Spleen (tissue), 7 donors: Measurements from ENCODE around the gene NTSR1.

Source experiments
- POLR2A ChIP-seq, 3 donors: fragments of 450-650 bp; IDR thresholded peaks; one replicate each; pipeline ENCODE4 v1.5.1; 2017; ENCODE audit warnings: antibody characterized with exemption in 3 of 3, mild to moderate bottlenecking in 1 of 3
- POLR2AphosphoS5 ChIP-seq, 3 donors: sonication (generic); formaldehyde crosslinking; IDR thresholded peaks; one replicate each; pipeline ENCODE4 v1.5.1; 2017; ENCODE audit warnings: antibody characterized with exemption in 3 of 3
- TF ChIP-seq, protein P1 (sequence below), 11 experiments: fragments of 200-600 bp in 7 of 11; fragments of 450-650 bp in 4 of 11; sonication (generic) in 4 of 11; IDR thresholded peaks in 8 of 11; conservative IDR thresholded peaks in 3 of 11; 1 replicate in 7 of 11; 2 replicates in 4 of 11; pipeline versions ENCODE4 v1.4.0 to v1.8.0; 2016 to 2021; ENCODE audit warnings: antibody characterized with exemption in 11 of 11, inconsistent platforms in 4 of 11, mild to moderate bottlenecking in 1 of 11
- donor health status: DM: no; HTN: no; CAD: no; lungs with moderate emphysema.
- donor health status: DM: no; HTN: no; CAD: no.
- donor health status: DM: no; HTN: no; CAD: no.

DNA sequence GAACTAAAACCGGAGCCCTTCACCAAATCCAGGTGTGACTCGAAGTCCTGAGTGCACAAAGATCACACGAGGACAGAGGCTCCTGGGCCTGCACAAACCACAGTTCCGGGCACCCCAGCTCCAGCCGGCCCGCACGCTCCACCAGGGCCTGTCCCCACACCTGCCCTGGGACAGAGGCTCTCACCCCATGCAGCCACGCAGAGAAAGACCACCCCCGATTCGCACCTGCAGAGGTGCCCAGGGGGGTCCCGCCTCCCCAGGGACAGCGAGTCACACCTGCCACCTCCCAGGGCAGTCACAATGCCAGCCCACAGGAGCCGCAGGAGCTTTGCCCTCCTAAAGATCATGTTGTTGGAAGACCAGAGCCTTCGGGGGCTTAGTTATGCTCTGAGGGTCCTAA is 62.3 kb downstream of the NTSR1 start:
- TF ChIP-seq, protein P1, sequence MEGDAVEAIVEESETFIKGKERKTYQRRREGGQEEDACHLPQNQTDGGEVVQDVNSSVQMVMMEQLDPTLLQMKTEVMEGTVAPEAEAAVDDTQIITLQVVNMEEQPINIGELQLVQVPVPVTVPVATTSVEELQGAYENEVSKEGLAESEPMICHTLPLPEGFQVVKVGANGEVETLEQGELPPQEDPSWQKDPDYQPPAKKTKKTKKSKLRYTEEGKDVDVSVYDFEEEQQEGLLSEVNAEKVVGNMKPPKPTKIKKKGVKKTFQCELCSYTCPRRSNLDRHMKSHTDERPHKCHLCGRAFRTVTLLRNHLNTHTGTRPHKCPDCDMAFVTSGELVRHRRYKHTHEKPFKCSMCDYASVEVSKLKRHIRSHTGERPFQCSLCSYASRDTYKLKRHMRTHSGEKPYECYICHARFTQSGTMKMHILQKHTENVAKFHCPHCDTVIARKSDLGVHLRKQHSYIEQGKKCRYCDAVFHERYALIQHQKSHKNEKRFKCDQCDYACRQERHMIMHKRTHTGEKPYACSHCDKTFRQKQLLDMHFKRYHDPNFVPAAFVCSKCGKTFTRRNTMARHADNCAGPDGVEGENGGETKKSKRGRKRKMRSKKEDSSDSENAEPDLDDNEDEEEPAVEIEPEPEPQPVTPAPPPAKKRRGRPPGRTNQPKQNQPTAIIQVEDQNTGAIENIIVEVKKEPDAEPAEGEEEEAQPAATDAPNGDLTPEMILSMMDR (IDR thresholded peaks at IDR 0.05 in 8 of 11, conservative IDR thresholded peaks at IDR 0.05 in 3 of 11), result no peak
- TF ChIP-seq POLR2A (IDR thresholded peaks at IDR 0.05), result no peak
- TF ChIP-seq POLR2AphosphoS5 (IDR thresholded peaks at IDR 0.05), result no peak
